Astrocyte of the spinal cord (primary cell): Measurements from ENCODE around the gene NCOA3.

Source experiments
- DNase-seq: peaks from one replicate; pipeline ENCODE4 v3.0.0; 2011; ENCODE audit warnings: low read depth, low spot score
- H3K4me3 ChIP-seq: 2 replicates; pipeline ENCODE4 v1.5.1; 2011; ENCODE audit warnings: low read depth, mild to moderate bottlenecking, low read length, moderate library complexity
- CTCF ChIP-seq: IDR thresholded peaks from 2 replicates; pipeline ENCODE4 v1.5.1; 2012; ENCODE audit warnings: low read depth, mild to moderate bottlenecking, low read length, inconsistent platforms
- in situ Hi-C: cut with HindIII; loops from 2 replicates; pipeline ENCODE4 v1.10.0; 2017; ENCODE audit warnings: low sequenced_read_pairs

NCOA3 gene

GRCh38 chr20:47482705-47483104 is 19.0 kb upstream of the NCOA3 start:
- no peak overlapping the region for H3K4me3 ChIP-seq
- in situ Hi-C loops = no loop called here
- TF ChIP-seq CTCF = no peak
- no peak for DNase-seq

- no peak overlapping the region for H3K4me3 ChIP-seq
- in situ Hi-C loops = no loop called here
- TF ChIP-seq CTCF = no peak
- DNase-seq = no peak
Measured at GRCh38 chr20:47484303-47484702, 17.4 kb upstream of the NCOA3 start.

- H3K4me3 ChIP-seq = no peak overlapping the region
- DNase-seq = no peak
- in situ Hi-C loops = no loop called here
- TF ChIP-seq CTCF = no peak
Measured at GRCh38 chr20:47487175-47487917, 14.3 kb upstream of the NCOA3 start.

GRCh38 chr20:47489448-47489872 is 12.2 kb upstream of the NCOA3 start:
- TF ChIP-seq CTCF = no peak
- DNase-seq = no peak
- no peak overlapping the region for H3K4me3 ChIP-seq
- in situ Hi-C loops = no loop called here

- H3K4me3 ChIP-seq = no peak overlapping the region
- no peak for DNase-seq
- in situ Hi-C loops = no loop called here
- TF ChIP-seq CTCF = no peak
Measured at GRCh38 chr20:47490795-47491194, 10.9 kb upstream of the NCOA3 start.

GRCh38 chr20:47492284-47492683 is 9.4 kb upstream of the NCOA3 start:
- DNase-seq = no peak
- in situ Hi-C loops = no loop called here
- TF ChIP-seq CTCF = no peak
- no peak overlapping the region for H3K4me3 ChIP-seq
